ENCODE measurements around the gene MAEA.

- no peak for TF ChIP-seq YY1 (IDR thresholded peaks at IDR 0.05; ENCODE audit: insufficient read depth, insufficient read length)
- no peak for TF ChIP-seq ZNF274 (IDR thresholded peaks at IDR 0.05; ENCODE audit: low read depth, low read length)
- TF ChIP-seq SUZ12 (IDR thresholded peaks at IDR 0.05; ENCODE audit: extremely low read depth, insufficient read depth, insufficient read length): no peak
These were observed 47.7 kb downstream of the MAEA start for GRCh38 chr4:1337376-1337831.
